ENCODE results near the gene DGCR6. TPM values are rescaled to one million over a fixed set of nuclear protein-coding genes. Genes with fewer than 3 reads are reported as not detected.
A peak's percentile ranks its signal among the peaks of the same experiment; 100 is the strongest.
"Not testable (repeated sequence)": the region's sequence is repeated elsewhere in the genome, so short reads cannot be mapped to it uniquely, and the experiment has no call there.

DGCR6 gene
- total RNA-seq, 4 donors from 2014 or later = 2.5 to 6.3 (median 4.5) TPM; not detected in 1

DNA sequence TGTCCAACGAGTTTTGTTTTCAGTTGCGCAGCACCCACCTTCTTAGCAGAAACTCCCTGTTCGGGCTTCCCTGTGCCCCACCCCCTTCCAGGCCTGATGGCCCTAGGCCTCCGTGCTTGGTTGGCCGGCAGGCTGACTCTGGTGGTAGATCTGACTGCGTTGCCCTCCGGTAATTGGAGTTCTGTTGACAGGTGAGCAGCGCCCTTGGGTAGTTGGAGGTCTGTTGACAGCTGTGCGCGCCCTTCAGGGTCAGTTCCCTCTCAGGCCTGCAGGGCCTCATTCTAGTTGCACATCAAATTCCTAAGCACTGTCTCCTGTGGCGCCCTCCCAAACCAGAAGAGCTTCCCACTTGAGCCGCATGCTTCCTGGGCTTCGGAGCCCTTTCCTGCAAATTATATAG, 776 bp downstream of the DGCR6 start:
- H3K4me3 ChIP-seq = no peak overlapping the region
- H3K36me3 ChIP-seq = no peaks in the 10 kb centered on the region
- no peak for TF ChIP-seq POLR2A (IDR thresholded peaks at IDR 0.05)
- TF ChIP-seq, protein P1, sequence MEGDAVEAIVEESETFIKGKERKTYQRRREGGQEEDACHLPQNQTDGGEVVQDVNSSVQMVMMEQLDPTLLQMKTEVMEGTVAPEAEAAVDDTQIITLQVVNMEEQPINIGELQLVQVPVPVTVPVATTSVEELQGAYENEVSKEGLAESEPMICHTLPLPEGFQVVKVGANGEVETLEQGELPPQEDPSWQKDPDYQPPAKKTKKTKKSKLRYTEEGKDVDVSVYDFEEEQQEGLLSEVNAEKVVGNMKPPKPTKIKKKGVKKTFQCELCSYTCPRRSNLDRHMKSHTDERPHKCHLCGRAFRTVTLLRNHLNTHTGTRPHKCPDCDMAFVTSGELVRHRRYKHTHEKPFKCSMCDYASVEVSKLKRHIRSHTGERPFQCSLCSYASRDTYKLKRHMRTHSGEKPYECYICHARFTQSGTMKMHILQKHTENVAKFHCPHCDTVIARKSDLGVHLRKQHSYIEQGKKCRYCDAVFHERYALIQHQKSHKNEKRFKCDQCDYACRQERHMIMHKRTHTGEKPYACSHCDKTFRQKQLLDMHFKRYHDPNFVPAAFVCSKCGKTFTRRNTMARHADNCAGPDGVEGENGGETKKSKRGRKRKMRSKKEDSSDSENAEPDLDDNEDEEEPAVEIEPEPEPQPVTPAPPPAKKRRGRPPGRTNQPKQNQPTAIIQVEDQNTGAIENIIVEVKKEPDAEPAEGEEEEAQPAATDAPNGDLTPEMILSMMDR (IDR thresholded peaks at IDR 0.05) = no peak
- no peaks in the 10 kb centered on the region for H3K9me3 ChIP-seq
- DNase-seq = no peak
- no peaks in the 10 kb centered on the region for H3K4me1 ChIP-seq
- no peak overlapping the region for H3K27ac ChIP-seq
- H3K27me3 ChIP-seq = no peaks in the 10 kb centered on the region

DNA sequence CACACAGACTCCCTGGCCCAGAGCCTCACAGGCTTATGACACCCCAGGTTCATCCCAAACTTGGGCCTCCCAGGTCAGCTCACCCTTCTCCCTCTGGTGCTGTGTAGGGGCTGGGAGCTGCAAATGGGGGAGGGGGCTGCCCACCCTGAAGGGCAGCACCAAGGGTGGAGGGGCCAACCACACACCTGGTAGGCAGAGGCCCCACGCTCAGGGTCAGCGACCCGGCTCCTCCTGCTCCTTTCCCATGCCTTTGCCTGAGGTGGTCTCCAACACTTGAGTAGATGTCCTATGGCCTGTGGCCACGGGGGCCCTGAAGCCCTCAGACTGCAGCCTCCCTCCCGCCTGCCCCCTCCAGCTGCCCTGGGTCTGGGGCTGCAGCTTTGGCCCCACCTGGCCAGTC, 3.4 kb downstream of the DGCR6 start:
- H3K36me3 ChIP-seq = no peaks in the 10 kb centered on the region
- H3K27ac ChIP-seq = no peak overlapping the region
- no peaks in the 10 kb centered on the region for H3K27me3 ChIP-seq
- H3K4me3 ChIP-seq = no peak overlapping the region
- H3K4me1 ChIP-seq = no peaks in the 10 kb centered on the region
- TF ChIP-seq, protein P1 (IDR thresholded peaks at IDR 0.05) = no peak
- TF ChIP-seq POLR2A (IDR thresholded peaks at IDR 0.05) = no peak
- no peaks in the 10 kb centered on the region for H3K9me3 ChIP-seq
- peak in 2 of 3 donors; percentile 34 to 39 for DNase-seq

DNA sequence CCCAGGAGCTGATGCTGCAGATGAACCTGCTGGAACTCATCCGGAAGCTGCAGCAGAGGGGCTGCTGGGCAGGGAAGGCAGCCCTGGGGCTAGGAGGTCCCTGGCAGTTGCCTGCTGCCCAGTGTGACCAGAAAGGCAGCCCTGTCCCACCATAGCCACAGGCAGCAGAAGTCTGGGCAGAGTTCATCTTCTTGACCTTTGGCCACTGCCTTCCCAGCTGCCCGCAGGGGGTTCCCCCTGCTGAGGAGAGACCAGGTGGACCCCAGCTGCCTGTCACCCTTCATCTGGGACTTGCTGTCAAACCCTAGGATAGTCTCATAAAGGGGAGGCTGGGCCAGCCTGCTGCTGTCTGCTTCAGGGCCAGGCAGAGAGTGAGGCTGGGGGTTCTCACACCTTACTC, 5.4 kb downstream of the DGCR6 start:
- not testable (repeated sequence) for H3K4me3 ChIP-seq, H3K9me3 ChIP-seq, H3K4me1 ChIP-seq, H3K27ac ChIP-seq, H3K36me3 ChIP-seq, H3K27me3 ChIP-seq, DNase-seq

DNA sequence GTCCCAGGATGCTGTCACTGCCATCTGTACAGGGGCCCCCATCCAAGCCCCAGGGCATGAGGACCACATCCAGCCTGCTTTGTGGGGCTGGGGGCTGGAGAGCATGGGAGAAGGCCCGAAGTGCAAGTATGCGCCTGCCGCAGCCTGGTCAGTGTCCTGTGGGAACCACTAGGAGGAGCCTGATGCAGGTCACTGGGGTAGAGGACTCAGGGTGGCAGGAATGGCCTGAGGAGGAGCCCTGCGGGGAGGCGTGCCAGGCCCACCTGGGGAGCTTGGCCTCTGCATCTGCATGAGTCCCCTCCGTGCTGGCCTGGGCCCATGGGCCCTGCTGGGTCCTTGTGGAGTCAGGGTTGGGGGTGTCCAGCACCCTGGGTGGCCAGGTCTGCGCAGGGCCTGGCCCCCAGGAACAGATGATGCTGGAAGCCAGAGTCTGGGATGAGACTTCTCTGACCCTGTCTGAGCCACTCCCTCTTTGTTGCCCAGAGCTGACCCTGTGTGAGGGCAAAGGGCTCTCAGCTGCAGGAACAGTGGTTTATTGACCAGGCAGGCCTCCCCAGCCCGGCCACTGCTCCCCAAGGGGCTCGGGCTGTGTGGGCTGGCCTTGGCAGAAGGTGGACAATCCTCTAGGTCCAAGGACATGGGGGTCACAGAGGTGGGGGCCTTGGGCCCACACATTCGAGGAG, 6.3 kb downstream of the DGCR6 start:
- DNase-seq = not testable (repeated sequence)

DNA sequence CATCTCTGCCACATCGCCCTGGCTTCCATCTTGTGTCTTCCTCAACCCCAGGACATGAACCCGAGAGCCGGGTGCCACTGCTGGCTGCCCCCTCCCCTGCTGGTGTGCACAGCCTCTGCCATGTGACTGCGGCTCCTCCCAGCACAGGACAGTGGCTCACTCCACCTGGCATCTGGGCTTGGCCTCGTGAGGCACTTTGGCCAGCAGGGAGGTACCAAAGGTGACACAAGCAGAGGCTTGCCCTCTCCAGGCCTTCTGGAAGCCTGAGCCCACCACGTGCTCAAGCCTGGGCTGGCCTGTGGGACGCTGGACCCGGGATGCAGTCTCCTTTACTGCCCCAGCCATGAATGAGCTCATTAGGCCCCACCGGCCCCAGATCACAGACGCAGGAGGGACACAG, 8.4 kb downstream of the DGCR6 start:
- not testable (repeated sequence) for H3K4me1 ChIP-seq, H3K4me3 ChIP-seq, H3K27me3 ChIP-seq, H3K9me3 ChIP-seq, H3K27ac ChIP-seq, H3K36me3 ChIP-seq, DNase-seq

More for the DNA sequence above, 6.3 kb downstream of the DGCR6 start:
- not testable (repeated sequence) for H3K4me1 ChIP-seq, H3K36me3 ChIP-seq, H3K9me3 ChIP-seq, H3K4me3 ChIP-seq, H3K27me3 ChIP-seq, H3K27ac ChIP-seq

DNA sequence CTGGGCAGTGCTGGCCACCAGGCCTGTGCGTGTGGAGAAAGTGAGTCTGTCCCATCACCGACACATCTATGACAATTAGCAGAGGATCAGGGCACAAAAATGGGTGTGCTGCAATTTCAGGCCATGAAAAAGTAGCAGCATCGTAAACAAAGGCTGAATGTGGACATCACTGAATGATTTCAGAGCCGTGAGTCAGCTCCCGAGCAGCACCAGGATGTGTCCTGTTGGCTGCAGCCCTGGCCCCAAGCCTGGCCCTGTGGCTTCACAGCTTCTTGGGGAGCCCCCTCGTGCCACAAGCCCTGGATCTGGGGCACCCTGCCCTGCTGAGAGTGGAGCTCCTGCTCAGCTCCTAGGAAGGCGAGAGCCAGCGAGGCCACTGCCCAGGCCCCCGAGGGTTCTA, 9.4 kb downstream of the DGCR6 start:
- H3K27me3 ChIP-seq, H3K9me3 ChIP-seq, H3K36me3 ChIP-seq, H3K27ac ChIP-seq, H3K4me1 ChIP-seq, H3K4me3 ChIP-seq, DNase-seq: not testable (repeated sequence)

DNA sequence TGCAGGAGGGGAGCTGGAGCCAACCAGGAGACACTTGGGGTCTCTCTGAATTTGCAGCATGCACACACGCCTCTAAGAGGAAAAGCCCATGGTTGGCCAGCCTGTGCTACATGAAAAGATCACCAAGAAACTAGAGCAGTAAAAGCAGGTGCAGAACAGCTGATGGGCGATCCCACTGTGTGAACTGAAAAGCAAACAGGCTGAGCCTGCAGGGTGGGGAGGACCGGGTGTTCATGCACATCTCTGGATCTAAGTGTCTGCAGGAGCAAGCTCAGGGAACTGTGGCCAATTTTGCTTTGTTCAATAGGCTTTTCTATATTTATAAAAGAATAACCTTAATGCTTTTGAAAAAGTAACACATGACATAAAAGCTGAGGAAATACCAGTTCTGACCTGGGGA, 11.7 kb downstream of the DGCR6 start:
- not testable (repeated sequence) for H3K4me3 ChIP-seq, H3K27ac ChIP-seq, DNase-seq, H3K4me1 ChIP-seq, H3K9me3 ChIP-seq, H3K27me3 ChIP-seq, H3K36me3 ChIP-seq

DNA sequence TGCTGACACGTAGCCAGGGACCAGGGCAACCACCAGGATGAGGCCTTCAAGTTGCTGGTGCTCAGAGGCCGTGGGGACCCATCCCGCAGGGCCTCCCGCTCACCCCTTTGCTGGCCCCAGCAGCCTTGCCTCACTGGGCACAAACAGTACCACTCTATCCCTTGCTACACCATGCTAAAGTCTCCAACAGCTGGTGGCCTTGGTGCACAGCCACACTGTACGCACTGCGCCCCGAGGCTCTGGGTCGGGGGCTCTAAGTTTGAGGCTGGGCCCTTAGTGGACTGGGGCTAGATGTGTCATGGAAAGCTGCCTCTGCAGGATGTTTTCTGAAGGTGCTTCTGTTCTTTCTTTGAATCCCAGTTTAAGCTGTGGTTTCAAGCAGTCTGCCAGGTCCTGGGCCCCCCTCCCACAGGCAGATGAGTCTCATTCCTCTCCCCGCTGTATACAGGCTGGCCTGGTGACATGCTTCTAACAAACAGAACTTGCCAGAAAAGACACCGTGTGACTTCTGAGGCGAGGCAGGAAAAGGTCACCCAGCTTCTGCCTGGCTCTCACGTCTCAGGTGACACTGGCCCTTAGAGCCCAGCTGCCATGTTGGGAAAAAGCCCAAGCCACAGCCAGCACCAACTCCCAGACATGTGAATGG, 14.3 kb downstream of the DGCR6 start:
- not testable (repeated sequence) for H3K4me1 ChIP-seq, H3K27ac ChIP-seq, H3K4me3 ChIP-seq, H3K27me3 ChIP-seq, DNase-seq, H3K36me3 ChIP-seq, H3K9me3 ChIP-seq

Data from Peyer's patch (tissue), 4 donors.